Measurements from ENCODE around the gene SNN. TPM values are rescaled to one million over a fixed set of nuclear protein-coding genes. Genes with fewer than 3 reads are reported as not detected.
A peak's percentile ranks its signal among the peaks of the same experiment; 100 is the strongest.

SNN gene
- total RNA-seq, 6 experiments from 2014 or later = 3.5 to 7.9 (median 5.6) TPM

DNA sequence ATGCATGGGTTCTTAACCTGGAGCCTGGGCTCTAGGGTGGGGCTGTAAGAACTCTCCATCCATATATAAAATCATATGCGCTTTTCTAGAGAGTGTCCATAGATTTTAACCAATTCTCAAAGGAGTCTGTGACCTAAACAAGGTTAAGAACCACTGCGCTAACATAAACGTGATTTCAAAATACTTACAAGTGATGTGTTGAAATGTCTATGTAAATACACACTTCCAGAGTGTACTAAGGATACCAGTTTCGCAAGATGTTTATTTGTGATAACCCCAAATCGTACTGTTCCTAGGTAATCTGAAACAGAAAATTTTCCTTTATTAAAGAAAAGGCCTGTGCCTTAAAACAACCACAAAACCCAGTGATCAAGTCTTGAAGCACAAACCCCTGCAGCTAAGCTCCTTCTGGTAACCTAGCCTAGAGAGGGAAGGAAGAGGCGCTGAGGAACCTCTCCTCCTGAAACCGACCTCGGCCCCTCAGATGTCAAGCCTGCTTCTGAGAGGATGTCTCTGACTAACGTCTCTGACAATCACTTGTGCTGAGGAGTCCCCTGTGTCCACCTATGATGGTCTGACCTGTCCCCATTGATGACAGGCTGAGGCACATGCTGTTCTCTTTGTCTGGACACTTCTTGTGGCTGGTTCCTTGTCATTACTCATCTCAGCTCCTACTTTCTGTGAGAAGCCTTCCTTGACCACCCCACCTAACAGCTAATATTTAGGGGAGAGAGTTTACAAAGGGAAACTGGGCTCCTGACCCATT, 32.2 kb downstream of the SNN start:
- Histone ChIP-seq H3K4me3 (peak overlapping the region in 1 of 3 donors; percentile 3), H3K4me1 (peaks cover 0 to 21% (median 7%) of the 10 kb centered on the region in 4 donors), H3K36me3 (peaks cover 0 to 34% (median 20%) of the 10 kb centered on the region in 4 donors), H3K27me3 (no peaks in the 10 kb centered on the region), H3K9me3 (no peaks in the 10 kb centered on the region), H3K27ac (peak overlapping the region; percentile 29 to 75 (median 57))
- ATAC-seq (peak; percentile 67 to 84 (median 74)), DNase-seq (peak in 1 of 3 donors; percentile 52)
- 40% methylated on average over 5 of the region's 9 CpGs for WGBS (ENCODE audit: insufficient coverage, low coverage, low lambda C conversion rate, missing lambda C conversion rate)
- intact Hi-C loops (cut with DNase I) = no loop called here
- TF ChIP-seq, protein P1, sequence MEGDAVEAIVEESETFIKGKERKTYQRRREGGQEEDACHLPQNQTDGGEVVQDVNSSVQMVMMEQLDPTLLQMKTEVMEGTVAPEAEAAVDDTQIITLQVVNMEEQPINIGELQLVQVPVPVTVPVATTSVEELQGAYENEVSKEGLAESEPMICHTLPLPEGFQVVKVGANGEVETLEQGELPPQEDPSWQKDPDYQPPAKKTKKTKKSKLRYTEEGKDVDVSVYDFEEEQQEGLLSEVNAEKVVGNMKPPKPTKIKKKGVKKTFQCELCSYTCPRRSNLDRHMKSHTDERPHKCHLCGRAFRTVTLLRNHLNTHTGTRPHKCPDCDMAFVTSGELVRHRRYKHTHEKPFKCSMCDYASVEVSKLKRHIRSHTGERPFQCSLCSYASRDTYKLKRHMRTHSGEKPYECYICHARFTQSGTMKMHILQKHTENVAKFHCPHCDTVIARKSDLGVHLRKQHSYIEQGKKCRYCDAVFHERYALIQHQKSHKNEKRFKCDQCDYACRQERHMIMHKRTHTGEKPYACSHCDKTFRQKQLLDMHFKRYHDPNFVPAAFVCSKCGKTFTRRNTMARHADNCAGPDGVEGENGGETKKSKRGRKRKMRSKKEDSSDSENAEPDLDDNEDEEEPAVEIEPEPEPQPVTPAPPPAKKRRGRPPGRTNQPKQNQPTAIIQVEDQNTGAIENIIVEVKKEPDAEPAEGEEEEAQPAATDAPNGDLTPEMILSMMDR (IDR thresholded peaks at IDR 0.05) = no peak
- no peak for TF ChIP-seq POLR2A (IDR thresholded peaks at IDR 0.05)

DNA sequence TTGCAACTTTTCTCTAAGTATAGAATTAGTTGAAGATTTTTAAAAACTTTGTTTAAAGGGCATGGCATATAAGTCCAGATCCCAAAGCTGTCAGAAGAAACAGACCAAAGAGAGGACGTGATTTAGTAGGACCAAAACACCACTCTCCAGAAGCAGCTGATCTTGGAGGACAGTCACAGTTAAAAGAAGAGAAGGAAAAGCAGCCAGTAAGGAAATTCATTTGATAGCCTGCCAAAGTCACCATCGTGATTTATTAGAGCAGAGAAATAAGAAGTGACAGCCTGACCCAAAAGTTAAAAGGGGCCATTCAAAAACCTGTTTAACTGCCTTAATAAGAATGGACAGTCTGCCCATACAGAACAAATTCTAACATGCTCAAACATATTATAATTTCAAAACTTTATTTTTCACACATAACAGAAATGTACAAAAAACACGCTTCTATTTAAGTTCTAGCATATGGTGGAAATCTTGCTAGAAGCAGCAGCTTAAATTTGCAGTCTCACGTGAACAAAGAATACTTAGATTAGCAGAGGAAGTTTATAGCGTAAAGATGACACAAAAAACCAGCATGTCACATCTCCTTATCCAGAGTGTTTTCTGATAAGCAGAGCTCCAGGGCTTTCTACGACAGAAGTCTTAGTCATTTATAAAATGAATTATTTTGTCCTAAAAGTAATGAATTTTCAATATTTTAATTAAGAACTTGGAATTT, 37.2 kb downstream of the SNN start:
- Histone ChIP-seq H3K4me3 (no peak overlapping the region), H3K27me3 (no peaks in the 10 kb centered on the region), H3K4me1 (peaks cover 0 to 10% (median 3%) of the 10 kb centered on the region in 4 donors), H3K27ac (no peak overlapping the region), H3K36me3 (peaks cover 0 to 19% (median 10%) of the 10 kb centered on the region in 4 donors), H3K9me3 (no peaks in the 10 kb centered on the region)
- DNase-seq (no peak), ATAC-seq (no peak)
- no peak for TF ChIP-seq POLR2A (IDR thresholded peaks at IDR 0.05)
- TF ChIP-seq, protein P1 (IDR thresholded peaks at IDR 0.05) = no peak
- WGBS (ENCODE audit: insufficient coverage, low coverage, low lambda C conversion rate, missing lambda C conversion rate) = 67% methylated on average over 6 of the region's 6 CpGs
- intact Hi-C loops (cut with DNase I) = no loop called here

DNA sequence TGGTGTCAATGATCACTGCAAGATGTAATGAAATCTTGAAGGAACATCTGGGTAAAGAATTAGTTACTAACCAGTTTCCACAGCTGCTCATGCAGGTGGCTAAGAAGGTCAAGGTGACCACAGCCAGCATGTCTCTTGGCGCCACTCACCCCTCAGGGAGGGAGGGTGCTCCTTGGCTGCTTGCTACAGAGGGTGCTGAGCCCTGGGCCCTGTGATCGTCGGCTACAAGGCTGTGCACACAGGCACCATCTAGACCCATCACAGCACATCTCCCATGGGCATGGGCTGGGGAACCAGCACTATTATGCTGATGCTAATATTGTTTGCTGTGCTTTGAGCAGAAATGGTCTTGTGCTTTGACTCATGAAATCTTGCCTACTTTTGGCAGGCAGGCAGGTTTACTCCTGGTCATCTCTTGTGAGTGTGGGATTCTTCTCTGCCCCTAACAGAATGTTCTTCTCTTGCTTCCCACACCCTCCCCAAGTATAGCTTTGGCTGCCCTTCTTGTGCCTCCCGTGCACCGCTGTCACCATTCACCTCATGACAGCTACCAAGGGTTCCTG, 38.0 kb downstream of the SNN start:
- TF ChIP-seq, protein P1 (IDR thresholded peaks at IDR 0.05) = no peak
- TF ChIP-seq POLR2A (IDR thresholded peaks at IDR 0.05) = no peak
- ATAC-seq = peak; percentile 12 to 44 (median 32)
- no peaks in the 10 kb centered on the region for H3K9me3 ChIP-seq
- H3K27me3 ChIP-seq = no peaks in the 10 kb centered on the region
- peaks cover 0 to 5% (median 0%) of the 10 kb centered on the region in 4 donors for H3K4me1 ChIP-seq
- H3K27ac ChIP-seq = no peak overlapping the region
- DNase-seq = peak in 1 of 3 donors; percentile 47
- no peak overlapping the region for H3K4me3 ChIP-seq
- 92% methylated on average over 5 of the region's 5 CpGs for WGBS (ENCODE audit: insufficient coverage, low coverage, low lambda C conversion rate, missing lambda C conversion rate)
- H3K36me3 ChIP-seq = peaks cover 0 to 24% (median 17%) of the 10 kb centered on the region in 4 donors
- intact Hi-C loops (cut with DNase I) = no loop called here

DNA sequence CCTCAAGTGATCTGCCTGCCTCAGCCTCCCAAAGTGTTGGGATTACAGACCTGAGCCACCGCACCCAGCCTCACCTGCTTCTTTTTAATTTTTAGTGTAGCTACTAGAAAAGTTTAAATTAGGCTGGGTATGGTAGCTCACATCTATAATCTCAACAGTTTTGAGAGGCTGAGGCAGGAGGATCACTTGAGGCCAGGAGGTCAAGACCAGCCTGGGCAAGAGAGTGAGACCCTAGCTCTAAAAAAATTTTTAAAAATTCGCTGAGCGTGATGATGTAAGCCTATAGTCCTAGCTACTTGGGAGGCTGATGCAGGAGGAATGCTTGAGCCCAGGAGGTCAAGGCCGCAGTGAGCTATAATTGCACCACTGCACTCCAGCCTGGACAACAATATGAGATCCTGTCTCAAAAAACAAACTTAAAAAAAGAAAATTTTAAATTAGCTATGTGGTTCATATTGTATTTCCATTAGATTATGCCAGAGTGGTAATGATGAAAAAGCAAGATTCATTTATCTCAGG, 39.5 kb downstream of the SNN start:
- Histone ChIP-seq H3K4me3 (no peak overlapping the region), H3K9me3 (no peaks in the 10 kb centered on the region), H3K36me3 (peaks cover 0 to 33% (median 20%) of the 10 kb centered on the region in 4 donors), H3K4me1 (peaks cover 0 to 5% (median 0%) of the 10 kb centered on the region in 4 donors), H3K27ac (no peak overlapping the region), H3K27me3 (no peaks in the 10 kb centered on the region)
- 93% methylated on average over 4 of the region's 4 CpGs for WGBS (ENCODE audit: insufficient coverage, low coverage, low lambda C conversion rate, missing lambda C conversion rate)
- ATAC-seq (no peak), DNase-seq (no peak)
- intact Hi-C loops (cut with DNase I) = no loop called here
- no peak for TF ChIP-seq POLR2A (IDR thresholded peaks at IDR 0.05)
- TF ChIP-seq, protein P1 (IDR thresholded peaks at IDR 0.05) = no peak
